ENCODE data around the gene TNRC6B. TPM values are rescaled to one million over a fixed set of nuclear protein-coding genes. Genes with fewer than 3 reads are reported as not detected.

The TNRC6B gene
- total and polyA plus RNA-seq, 2 of the 13 experiments (the other 11 are each of a cell fraction or from before 2014, with no cell fraction given): 8.9 to 13.2 TPM

GRCh38 chr22:40176921-40177737, 596 bp upstream of the TNRC6B start (continued):
- TF ChIP-seq PITX1 (CRISPR knock-in tag; IDR thresholded peaks at IDR 0.05) (peak; percentile 27; the same call in 1 of the 2 replicates), CHD2 (IDR thresholded peaks at IDR 0.05; ENCODE audit: low read depth, low read length) (0 out of 2 replicates have a peak, but pooled peaks have one; percentile 26), HOXA3 (CRISPR knock-in tag; IDR thresholded peaks at IDR 0.05) (peak; percentile 37; the same call in 1 of the 2 replicates), HNF4A (CRISPR knock-in tag; IDR thresholded peaks at IDR 0.05) (0 out of 2 replicates have a peak, but pooled peaks have one; percentile 27), PRPF4 (IDR thresholded peaks at IDR 0.05; ENCODE audit: low read depth, low read length, poor library complexity, severe bottlenecking) (peak; percentile 65), ATF3 (CRISPR knock-in tag; IDR thresholded peaks at IDR 0.05) (peak; percentile 90), KLF11 (CRISPR knock-in tag; IDR thresholded peaks at IDR 0.05) (0 out of 2 replicates have a peak, but pooled peaks have one; percentile 16), NFIC (IDR thresholded peaks at IDR 0.05; ENCODE audit: low read length) (peak; percentile 46; the same call in 1 of the 2 replicates), HOXA5 (CRISPR knock-in tag; IDR thresholded peaks at IDR 0.05) (no peak), ZNF230 (CRISPR knock-in tag; IDR thresholded peaks at IDR 0.05) (no peak), JUNB (CRISPR knock-in tag; IDR thresholded peaks at IDR 0.05; ENCODE audit: borderline replicate concordance) (peak; percentile 63; the same call in 1 of the 2 replicates), ZNF3 (CRISPR knock-in tag; IDR thresholded peaks at IDR 0.05) (peak; percentile 51; the same call in 1 of the 2 replicates), ATF7 (IDR thresholded peaks at IDR 0.05) (no peak), ATF7 (CRISPR knock-in tag; IDR thresholded peaks at IDR 0.05) (no peak), SALL1 (CRISPR knock-in tag; IDR thresholded peaks at IDR 0.05) (peak; percentile 20; the same call in 1 of the 2 replicates), ZNF749 (CRISPR knock-in tag; IDR thresholded peaks at IDR 0.05; ENCODE audit: borderline replicate concordance) (0 out of 2 replicates have a peak, but pooled peaks have one; percentile 28), HOMEZ (CRISPR knock-in tag; IDR thresholded peaks at IDR 0.05; ENCODE audit: low read depth) (0 out of 2 replicates have a peak, but pooled peaks have one; percentile 22), ZNF205 (CRISPR knock-in tag; IDR thresholded peaks at IDR 0.05) (0 out of 2 replicates have a peak, but pooled peaks have one; percentile 3), ATF5 (CRISPR knock-in tag; IDR thresholded peaks at IDR 0.05; ENCODE audit: low read depth) (no peak), TRIM22 (IDR thresholded peaks at IDR 0.05) (no peak), ZNF556 (CRISPR knock-in tag; IDR thresholded peaks at IDR 0.05; ENCODE audit: borderline replicate concordance) (peak; percentile 23; the same call in 1 of the 2 replicates), LCORL (IDR thresholded peaks at IDR 0.05) (no peak), LCORL (CRISPR knock-in tag; IDR thresholded peaks at IDR 0.05) (peak; percentile 52; the same call in 1 of the 2 replicates), ZNF768 (CRISPR knock-in tag; IDR thresholded peaks at IDR 0.05) (peak; percentile 90; the same call in 1 of the 2 replicates), ZSCAN25 (CRISPR knock-in tag; IDR thresholded peaks at IDR 0.05) (0 out of 2 replicates have a peak, but pooled peaks have one; percentile 11)
